ENCODE measurements around the gene EGFR.

The EGFR gene

DNA sequence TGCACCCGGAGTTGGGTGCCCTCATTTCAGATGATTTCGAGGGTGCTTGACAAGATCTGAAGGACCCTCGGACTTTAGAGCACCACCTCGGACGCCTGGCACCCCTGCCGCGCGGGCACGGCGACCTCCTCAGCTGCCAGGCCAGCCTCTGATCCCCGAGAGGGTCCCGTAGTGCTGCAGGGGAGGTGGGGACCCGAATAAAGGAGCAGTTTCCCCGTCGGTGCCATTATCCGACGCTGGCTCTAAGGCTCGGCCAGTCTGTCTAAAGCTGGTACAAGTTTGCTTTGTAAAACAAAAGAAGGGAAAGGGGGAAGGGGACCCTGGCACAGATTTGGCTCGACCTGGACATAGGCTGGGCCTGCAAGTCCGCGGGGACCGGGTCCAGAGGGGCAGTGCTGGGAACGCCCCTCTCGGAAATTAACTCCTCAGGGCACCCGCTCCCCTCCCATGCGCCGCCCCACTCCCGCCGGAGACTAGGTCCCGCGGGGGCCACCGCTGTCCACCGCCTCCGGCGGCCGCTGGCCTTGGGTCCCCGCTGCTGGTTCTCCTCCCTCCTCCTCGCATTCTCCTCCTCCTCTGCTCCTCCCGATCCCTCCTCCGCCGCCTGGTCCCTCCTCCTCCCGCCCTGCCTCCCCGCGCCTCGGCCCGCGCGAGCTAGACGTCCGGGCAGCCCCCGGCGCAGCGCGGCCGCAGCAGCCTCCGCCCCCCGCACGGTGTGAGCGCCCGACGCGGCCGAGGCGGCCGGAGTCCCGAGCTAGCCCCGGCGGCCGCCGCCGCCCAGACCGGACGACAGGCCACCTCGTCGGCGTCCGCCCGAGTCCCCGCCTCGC lies at the start of gene EGFR:
Gene EGFR, plus strand, starts transcription at position 657 of the 830 bp plus-strand sequence. CDS start 261 bp downstream, outside the sequence.
- ATAC-seq, result no peak

DNA sequence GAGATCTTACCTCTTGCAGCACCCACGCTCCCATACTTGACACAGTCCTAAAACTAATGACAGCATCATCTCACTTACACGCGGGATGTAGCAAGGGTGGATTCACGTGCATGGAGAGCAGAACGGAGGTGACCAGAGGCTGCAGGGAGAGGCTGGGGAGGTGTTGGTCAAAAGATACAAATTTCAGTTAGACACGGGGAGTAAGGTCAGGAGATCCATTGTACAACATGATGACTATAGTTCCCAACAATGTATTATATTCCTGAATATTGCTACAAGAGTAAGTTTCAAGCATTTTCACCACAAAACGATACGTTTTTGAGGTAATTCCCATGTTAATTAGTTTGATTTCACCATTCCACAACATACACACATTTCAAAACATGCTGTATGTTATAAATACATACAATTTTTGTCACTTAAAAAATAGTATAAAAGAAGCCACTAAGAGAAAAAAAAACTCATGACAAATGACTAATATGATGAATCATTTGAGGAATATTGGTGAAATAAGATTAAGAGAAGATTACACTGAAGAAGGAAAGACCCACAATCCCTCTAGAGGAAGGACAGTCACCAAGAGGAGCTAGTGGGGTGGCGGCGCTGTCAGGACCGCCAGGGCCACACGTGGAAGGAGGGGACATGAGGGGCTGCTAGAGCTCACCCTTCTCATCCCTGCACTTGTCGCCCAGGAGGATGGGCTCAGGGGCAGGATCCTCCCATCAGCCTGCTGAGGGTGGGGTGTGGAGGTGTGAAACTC lies 49.4 kb upstream of the EGFR start:
- no peak for ATAC-seq

DNA sequence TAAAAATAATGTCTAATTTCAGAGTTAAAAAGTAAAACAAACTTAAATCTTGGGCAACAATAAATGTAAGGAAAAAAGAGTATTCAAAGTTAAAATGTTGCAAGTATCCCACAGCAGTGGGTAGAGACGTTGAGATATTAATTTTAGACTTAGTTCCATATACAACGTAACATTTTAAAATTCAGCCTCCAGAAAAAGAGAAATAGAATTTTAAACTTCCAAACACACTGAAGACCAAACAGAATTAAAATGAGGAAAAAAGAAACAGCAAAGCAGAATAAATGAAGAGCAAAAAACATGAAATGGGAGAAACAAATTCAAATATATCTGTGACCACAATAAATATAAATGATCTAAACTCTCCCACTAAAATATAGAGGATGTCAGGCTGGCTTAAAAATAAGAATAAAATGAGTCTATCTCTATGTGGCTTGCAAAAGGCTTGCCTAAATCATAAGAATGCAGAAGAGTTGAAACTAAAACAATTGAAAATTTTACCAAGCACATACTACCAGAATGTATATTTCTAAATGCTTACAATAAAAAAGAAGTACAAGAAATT lies 46.0 kb upstream of the EGFR start:
- no peak for ATAC-seq

DNA sequence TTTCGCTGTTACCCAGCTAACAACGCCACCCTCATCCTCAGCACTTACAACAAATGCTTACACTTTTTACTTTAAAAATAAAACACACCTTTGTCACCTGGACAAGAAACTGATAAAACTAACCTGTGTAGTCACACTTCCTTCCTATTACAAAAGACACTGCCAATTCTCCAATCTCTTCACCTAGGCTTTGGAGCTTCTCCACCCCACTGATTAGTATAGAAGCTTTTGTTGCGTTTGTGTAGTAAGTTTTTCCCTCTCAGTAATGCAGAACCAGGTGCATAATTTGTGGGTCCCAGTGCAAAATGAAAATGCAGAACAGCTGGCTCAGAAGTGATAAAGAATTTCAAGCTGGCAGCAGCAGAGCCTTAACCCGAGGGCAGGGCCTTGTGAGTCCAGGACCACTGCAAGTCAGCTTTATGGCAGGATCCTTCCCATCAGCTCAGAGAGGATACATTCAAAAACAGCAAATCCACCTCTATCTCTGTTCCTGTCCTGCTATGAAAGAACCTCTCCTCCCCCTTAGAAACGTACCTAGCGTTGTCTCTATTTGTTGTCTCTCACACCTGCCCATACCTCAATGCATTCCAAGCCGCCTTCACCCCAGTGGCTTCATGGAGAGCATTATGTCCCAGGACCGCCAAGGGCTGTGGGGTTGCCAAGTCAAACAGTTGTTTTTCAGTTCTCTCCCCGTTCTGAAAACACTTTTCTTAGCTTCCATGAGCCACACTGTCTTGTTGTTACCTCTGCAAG lies 40.3 kb upstream of the EGFR start:
- ATAC-seq, result no peak

DNA sequence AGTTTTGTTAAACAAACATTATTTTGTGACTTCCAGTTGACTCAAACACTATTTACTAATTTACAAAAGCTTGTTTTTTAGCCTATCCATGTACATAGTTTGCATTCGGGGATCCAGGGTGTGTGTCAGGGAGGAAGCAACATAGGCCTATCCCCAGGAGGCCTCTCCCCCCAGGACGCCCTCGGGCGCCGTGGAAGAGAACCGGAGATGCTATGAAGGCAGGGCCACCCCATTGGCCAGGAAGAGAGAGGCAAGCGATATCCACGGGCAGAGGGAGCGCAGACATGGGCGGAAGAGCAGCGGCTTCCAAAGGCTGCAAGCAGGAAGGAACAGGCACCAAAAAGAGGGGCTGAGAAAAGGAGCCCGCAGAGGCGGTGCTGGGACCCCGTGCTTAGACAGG lies 38.3 kb upstream of the EGFR start:
- ATAC-seq, result no peak

DNA sequence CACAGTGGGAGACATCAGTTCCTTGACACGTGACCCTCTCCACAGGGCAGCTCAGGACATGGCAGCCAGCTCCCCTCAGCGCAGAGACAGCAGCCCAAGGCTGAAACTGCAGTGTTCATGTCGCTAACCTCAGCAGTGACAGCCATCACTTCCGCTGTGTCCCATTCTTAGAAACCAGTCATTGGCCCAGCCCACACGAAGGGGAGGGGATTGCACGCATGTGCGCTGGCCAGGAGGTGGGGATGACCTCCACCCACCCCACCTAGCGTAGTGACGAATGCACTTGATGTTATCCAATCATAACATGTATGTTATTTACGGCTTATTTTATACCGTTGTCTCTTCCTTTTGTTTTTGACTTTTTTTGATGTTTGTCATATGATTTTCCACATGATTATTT lies 36.9 kb upstream of the EGFR start:
- no peak for ATAC-seq

DNA sequence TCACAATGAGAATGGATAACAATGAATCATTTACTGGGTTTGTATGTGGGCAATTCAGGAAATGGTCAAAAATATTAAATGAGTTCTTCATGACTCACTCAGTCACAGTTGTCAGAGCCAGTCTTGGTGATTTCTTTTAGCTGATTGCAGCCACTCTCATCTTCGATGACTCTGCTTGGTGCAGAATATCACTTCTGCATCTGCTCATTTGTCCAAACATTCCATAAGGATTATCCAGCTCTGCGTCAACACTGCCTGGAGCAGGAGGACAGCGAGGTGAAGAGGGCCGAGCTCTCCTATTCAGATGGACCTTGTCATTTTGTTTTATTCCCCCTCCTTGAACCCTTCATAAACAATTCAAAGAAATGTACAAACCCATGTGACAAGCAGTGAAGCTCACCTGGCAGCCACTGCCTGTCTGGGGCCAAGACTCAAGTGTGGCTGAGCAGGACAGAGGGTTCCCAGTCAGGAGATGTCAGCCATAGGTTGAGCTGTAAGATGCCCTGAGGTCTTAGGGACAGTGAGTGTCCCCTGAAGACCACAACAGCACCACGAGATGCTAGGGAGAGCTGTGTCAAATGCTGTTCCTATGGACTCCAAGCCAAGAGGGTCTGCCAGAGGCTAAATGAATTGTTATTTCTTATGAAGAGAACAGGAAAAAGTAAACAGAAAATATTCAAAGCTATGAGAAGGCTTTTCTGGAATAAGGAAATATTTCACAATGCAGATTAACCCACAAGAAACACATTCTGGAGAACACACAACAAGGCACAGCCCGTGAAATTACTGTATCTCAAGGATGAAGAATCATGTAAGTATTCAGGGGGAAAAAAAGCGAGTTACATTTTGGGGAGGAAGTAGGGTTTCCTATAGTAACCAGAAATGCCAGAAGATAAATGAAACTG lies 33.1 kb upstream of the EGFR start:
- ATAC-seq, result no peak

DNA sequence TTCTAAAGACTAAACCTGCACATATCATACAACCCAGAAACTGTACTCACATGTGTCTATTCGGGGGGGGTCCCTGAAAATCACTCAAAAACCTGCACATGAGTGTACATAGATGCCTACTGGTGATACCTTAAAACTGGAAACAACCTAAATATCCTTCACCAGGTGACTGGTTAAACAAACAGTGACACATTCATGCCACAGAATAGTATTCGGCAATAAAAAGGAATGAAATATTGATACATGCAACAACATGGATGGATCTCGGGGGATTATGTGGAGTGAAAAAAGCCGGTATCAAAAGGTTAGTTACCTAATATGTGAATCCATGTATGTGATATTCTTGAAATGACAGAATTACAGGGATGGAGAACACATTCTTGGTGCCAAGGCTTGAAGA lies 32.1 kb upstream of the EGFR start:
- ATAC-seq, result no peak

DNA sequence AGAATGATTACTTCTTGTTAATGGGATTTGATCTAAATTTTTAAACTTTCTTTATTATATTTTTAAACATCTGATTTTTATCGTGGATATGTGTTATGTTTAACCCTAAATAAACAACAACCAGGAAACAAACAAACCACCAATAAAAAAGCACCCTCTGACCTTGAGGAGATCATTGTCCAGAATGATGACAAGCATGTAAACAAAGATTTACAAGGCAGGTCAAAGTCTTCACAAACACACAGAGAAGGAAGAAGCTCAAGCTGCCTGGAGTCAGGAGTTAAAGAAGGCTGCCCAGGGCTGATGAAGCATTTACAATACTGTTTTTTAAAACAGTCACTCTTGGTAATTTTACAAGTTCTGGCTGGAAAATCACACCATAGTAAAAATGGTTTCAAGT lies 31.0 kb upstream of the EGFR start:
- no peak for ATAC-seq

DNA sequence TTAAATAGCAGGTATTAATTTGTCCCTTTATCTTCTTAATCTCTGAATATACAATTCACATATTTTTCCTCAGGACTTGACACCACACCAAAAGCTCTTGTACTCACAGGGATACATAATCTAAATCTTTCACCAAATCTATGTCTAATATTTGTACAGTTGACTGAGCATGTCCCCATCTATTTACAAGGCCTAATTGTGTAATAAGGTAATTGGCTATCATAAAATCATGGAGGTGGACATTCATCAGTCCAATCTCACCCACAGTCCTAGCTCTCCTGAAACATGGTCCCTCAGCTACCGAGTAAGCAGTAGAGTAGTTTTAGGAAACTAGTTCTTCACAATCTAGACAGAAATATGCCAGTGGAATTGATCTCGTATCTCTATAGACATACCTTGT lies 30.3 kb upstream of the EGFR start:
- ATAC-seq, result no peak

DNA sequence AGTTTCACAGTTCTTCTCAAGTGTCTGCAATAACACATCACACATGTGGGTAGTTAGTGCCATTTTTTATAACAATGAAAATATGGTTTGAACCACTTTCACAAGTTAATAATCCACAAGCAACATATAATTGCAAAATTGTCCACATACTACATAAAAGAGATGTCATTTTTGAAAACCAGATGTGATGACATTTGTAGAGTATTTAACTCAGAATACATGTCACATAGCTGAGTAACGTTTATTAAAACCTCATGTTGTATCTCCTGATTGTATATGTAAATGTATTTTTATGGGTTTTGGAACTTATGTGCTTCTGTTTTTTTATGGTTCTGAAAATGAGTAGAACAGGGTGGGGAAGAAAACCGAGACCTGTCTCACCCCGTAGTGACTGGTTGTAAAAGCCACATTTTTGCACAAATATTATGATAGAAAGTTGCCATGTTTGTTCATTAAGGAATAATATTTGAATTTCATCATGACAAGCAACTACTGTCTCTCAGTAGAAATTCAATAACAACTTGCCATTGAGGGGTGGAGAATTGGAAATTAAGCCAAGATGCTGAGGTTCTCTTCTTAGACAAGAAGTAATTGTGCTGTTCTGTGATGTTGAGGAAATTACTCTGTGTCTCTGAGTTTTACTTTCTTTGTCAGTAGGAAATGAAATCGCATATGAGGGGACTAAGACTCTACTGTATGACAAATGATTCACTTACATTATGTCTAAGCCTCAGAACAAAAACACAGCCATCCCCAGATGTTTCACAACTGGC lies 29.2 kb upstream of the EGFR start:
- ATAC-seq, result no peak

DNA sequence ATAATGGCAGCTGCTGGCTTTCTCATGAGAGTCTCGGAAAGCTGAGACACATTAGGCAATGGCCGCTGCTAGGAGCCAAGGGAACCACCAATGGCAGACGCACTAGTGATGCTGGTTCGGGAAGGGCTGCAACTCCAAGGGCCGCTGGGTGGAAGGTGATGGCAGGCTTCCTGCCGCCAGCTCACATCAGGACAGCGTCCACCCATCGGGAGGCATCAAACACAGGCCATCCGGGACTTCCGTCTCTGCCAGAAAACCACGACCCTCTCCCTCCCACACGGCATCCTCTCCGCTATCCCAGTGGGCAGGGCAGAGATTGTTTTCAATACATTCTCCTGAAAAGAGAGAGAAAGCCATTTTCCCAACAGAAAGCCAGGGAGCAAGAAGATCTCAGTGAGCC lies 27.5 kb upstream of the EGFR start:
- no peak for ATAC-seq

DNA sequence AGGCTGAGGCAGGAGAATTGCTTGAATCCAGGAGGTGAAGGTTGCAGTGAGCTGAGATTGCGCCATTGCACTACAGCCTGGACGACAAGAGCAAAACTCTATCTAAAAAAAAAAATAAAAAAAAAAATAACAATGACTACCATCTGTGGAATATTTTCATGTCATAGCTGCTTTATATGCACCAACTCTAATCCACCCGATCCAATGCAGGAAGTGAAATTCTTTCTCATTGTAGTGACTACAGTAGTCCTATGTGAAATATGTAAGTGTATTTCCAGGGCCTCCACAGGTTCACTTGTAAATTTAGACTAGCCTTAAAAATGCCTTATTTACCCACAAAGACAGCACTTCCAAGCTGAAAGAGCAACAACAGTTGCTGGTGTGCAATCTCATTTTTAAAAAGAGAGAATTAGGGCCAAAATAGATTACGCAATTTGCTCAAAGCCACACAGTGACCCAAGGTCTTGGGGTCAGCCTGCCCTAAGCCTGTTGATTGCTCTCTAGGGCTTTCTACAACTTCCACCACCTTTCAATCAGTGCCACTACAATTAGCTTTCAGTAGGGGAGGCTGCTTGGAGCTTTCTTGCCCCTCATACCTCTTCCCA lies 25.8 kb upstream of the EGFR start:
- ATAC-seq, result no peak

DNA sequence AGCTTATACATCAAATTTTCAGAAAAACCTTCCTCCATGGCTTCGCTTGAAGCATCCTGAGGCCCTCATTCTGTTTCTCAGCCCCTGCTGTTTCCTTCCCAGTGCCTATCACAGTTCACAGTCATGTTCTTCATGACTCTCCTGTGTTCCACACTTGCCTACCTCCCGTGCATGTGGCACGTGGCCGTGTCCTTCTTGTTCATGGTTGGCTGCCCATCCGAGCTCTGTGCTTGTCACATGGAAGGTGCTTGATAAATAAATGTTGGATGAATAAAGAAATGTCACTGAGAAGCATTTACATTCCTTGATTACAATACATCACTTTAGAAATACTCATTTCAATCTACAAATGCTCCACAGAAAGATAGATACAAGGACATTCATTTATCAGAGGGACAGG lies 23.7 kb upstream of the EGFR start:
- ATAC-seq, result no peak

DNA sequence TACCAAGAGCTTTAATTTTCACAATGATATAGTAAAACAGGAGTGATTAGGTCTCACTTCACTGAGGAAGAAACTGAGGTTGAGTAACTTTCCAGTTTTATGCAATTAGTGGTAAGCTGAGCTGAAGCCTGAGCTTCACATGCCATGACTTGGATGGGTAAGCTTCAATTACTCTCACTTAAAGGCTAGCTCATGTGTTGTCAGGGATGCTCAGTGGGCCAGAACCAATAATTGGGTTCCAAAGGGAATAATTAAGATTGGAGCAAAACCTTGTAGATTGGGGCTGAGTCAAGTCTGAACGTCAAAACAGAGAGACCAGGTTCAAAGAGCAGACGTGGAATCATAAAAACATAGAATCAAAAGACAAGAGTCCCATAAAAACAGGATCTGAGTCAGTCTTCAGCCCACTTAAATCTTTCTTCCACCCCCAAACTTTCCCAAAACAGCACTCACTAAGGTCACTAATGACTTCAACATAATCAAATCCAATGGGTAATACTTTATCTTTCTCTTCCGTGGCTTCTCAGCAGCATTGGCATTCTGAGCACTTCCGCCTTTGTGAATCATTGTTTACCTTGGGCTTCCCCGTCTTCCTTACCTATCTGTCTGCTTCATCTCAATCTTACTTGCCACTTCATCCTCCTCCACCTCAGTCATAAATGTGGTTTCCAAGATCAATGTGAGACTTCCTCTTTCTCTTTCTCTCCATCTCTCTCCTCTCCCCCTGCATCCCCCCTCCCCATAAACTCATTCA lies 23.0 kb upstream of the EGFR start:
- peak; percentile 46 to 71 for ATAC-seq

DNA sequence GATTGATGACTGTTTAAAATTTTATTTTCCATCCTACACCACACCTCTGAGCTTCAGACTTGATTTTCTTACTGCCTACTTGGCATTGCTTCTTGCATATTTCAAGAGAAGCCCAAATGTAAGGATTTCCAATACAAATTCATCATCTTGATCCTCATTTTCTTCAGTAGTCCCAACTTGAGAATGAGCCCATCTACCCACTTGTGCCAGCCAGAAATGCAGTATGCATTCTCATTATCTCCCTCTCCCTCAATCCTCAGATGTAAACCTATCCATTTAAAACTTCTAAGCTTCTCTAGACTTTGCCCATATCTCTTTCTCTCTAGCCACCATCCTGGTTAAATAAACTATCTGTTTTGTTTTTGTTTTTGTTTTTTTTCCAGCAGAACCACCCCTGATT lies 22.4 kb upstream of the EGFR start:
- ATAC-seq, result no peak

DNA sequence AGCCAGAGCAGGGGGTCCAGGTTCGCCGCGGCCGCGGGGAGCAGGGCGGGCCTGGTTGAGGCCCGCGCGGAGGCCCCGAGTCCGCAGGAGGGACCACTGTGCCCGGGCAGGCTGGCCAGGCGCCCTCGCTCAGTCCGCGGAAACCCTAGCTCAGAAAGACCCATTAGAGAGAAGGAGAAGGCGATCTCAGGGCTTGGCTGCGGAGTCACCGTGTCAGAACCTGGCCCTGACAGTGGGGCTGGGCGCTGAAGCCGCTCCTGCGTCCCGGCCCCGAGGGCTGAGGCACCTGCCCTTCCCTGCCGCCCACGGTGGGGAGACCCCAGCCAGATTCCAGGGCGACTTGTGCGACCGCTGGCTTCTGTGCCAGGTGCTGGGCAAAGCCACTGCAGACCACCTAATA lies 14.2 kb upstream of the EGFR start:
- no peak for ATAC-seq

DNA sequence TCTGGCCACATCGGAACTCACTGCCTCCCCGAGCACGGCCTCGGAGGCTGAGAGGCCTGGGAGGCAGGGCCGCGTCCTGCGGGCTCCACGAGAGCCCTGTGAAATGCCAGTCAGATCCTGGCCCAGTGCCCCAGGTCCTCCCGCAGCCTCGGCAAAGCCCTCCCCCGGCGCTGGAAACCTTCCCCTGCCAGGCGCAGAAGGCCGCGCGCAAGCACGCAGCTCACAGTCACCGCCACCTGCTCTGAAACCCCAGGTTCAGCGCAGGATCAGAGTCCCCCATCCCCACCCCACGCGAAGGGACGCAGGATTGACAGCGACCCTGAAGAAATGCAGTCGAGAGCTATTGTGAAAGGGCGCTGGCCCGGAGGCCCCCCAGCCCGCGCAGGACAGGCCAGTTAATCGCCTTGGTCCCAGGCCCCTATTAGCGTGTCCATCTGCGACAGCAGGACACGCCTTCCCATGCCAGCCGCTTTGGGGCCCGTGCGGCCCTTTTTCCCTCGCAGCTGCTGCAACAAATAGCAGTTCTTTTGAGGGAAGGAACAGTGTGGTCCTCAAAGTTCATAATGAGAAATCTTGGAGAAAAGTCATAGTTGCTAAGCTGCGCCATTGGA lies 13.5 kb upstream of the EGFR start:
- ATAC-seq, result no peak

DNA sequence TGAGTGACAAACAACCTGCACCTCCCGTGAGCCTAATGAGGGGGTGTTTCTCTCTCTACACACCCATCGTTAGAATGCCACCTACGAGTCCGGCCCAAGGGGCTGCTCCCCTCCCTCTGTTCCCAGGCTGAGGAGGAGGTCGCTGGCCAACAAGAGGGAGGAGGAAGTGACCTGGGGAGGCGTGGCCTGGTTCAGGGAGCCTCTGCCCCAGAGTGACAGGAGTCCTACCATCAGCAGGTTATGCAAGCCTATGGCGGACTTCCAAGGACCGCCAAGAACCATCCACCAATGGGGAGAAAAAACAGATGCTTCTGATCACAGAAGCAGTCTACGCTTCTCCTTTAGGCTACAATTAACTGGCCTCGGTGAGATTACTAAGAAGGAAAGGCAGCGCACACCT lies 12.3 kb upstream of the EGFR start:
- ATAC-seq, result no peak

DNA sequence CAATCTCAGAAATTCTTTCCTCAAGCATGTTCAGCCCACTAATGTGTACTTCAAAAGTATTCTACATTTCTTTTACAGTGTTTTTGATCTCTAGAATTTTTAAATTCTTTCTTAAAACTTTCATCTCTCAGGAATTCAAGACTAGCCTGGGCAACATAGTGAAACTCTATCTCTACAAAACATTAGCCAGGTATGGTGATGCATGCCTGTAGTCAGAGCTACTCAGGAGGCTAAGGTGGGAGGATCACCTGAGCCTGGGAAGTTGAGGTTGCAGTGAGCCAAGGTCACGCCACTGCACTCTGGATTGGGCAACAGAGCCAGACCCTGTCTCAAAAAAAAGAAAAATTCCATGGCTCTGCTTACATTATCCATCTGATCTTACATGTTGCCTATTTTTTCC lies 5.0 kb upstream of the EGFR start:
- ATAC-seq, result no peak

Data from activated CD4-positive, CD25-positive, alpha-beta regulatory T cell treated with anti-CD3 and anti-CD28 coated beads, Interleukin-2, amount 50 U/mL, for 24 hours (primary cell).